Stimulated activated CD8-positive, alpha-beta memory T cell treated with anti-CD3 and anti-CD28 coated beads, Interleukin-15, amount 100 ng/mL, for 24 hours (primary cell): ENCODE measurements around the gene HDX.
"Not testable (repeated sequence)": the region's sequence is repeated elsewhere in the genome, so short reads cannot be mapped to it uniquely, and the experiment has no call there.

Experiments used
- DNase-seq: peaks from one replicate; pipeline ENCODE4 v3.0.0-alpha.2; 2020; ENCODE audit warnings: low read depth

The HDX gene

DNA sequence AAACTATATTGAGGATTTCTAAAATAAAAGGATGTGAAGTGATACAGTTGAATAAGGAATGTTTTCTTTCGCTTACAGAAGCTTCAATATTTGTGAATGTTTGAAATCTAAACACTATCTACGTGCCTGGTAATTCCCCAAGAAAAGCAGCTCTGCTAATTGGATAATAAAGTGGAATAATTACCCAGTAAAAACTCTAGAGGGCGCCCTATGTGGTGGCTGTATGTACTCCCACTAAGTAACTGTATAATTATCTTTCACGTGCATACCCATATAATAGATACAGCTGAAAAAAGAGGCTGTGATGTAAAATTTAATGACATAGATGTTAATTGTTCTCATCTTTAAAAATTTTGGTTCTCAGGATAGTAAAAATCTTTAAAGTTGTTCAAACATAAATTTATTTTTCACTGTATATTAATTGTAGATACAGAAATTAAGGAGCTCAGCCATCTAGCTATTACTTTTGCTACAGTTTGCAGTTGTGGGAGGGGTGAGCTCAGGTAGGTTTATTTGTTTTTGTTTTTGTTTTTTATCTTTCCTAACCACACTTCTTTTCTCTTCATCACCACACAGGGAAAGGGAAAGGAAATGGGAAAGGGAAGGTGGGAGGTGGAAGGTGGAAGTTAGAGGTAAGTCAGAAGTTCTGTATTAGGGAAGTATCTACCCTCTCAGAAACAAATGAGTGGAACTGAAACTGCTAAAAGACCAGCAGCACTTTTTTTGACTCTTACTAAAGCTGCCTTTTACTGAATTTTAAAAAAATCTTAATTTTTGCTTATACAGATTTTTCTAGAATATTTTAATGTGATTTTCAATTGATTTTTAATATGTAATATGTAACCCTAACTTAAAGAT lies 162.5 kb downstream of the HDX start:
- DNase-seq, result no peak

DNA sequence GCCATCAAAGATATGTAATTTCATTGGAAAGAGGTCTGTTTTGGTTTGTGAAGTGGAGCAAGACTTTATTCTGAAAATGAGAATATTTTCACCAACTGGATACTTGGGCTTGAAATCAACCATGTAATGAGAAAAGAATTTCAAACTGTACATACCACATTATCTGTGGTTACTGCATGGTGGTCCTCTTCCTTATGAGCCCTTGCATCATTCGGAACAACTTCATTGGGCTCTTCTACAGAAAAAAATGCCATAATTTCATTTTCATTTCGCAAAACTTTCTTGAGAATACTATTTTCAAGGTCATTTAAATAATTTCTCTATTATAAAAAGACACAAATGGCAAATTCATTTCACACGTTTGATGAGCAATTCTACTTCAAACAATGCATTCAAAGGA lies 165.6 kb downstream of the HDX start:
- DNase-seq, result no peak

DNA sequence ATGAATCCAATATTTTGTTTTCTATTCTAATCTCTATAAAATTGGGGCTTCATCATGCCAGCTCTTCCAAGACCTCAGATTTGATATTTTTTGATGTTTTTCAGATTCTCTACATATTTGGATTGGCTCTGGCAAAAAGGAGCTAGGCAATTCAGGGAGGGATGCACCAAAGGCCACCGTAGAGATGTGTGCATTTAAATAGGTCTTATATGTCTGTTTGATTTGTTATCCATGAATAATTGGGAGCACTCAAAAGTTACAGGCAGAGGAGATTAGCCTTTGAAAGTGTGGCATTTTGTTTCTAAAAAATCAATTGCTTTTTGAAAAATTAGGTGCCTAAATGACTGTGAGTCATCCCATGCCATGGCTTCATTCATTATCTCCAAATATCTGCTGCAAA lies 167.1 kb downstream of the HDX start:
- DNase-seq, result no peak

DNA sequence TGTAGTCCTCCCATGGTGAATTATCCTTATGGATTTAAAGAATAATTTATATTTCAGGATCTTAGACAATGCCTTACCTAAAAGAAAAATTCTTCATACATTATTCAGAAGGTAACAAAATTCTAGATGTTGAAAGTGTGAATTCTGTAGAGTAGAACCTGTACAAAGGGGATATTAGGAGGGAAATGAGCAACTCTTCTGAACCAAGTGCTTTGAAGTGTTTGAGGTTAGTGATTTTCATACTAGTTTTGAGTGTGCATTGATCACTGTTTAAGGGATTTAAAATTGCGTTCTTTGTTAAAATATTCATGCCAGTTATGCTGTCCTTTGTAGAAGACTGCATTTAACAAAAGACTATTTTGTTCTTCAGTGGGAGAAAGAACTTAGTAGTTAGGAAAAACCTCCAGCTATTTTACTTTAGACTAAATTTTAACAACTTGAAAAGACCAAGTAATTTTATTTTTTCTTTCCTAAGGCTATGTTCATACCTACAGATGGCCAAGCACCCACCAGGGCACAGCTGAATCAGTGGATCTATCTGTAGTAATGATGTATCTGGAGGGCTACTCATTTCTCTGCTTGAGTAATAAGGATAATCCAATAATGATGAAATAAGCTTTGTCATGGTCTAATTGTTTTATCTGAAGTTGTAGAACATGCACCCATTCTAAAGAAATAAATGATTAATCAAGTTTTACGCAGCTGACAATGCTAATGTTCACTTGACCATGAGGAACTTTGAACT lies 180.0 kb downstream of the HDX start:
- DNase-seq, result no peak

DNA sequence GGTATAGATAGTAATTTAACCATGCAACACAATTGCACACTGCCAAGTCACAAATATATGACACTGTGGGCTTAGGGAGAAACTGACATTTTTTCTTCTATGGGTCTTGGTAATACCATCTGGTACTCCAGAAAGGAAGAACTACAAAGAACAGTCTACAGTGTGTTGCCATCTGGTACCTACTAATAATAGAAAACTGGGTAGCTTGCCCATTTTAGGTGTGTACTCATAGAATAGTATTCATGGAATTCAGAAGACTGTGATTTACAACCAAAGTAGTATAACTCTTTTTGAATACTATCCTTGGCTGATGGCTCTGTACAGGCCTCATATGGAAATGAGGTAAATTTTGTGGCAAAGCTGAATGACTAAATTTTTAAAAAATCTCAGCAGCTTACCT lies 181.6 kb downstream of the HDX start:
- DNase-seq, result no peak

DNA sequence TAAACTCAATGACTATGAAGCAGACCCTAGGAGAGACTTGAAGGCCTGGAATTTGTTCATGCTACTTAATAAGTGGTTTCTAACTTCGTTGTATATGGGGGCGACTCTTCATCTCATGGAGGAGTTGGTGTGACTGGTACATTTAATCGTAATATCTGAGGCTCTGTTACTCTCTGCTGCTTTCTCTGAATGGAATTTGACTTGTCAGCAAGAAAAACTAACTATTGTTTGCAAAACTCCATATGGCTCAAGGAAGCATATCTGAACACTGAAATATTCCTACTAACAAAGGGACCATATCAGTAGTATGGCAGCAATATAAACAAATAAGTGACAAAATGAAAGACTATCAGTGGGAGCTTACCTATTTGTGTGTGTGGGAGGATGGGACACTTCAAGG lies 182.2 kb downstream of the HDX start:
- DNase-seq, result no peak

DNA sequence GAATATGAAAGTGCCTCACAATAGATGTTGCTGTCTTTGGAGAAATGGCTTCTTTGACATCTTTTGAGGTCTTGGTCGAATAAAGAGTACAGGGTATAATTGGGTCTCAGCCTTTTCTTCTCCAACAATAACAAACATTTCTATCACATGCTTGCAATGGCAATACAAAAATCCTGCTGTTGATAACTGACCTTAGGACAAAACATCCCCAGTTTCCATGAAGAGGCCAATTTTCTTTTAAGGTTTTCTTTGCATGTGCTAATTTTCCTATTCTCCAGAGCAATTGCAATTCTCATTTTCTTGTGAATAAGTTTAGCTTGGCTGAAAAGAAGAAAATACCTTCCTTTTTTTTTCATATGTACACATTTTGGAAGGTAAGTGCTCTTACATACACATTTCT lies 183.6 kb downstream of the HDX start:
- no peak for DNase-seq

DNA sequence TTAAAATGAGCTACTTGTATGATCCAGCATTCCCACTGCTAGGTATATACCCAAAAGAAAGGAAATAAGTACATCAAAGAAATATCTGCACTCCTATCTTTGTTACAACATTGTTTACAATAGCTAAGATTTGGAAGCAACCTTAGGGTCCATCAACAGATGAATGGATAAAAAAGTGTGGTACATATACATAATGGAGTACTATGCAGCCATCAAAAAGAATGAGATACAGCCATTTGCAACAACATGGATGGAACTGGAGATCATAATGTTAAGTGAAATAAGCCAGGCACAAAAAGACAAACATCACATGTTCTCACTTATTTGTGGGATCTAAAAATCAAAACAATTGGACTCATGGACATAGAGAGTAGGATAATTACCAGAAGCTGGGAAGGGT lies 186.3 kb downstream of the HDX start:
- DNase-seq, result not testable (repeated sequence)
